ENCODE results near the gene NEUROG1.

Gene NEUROG1

DNA sequence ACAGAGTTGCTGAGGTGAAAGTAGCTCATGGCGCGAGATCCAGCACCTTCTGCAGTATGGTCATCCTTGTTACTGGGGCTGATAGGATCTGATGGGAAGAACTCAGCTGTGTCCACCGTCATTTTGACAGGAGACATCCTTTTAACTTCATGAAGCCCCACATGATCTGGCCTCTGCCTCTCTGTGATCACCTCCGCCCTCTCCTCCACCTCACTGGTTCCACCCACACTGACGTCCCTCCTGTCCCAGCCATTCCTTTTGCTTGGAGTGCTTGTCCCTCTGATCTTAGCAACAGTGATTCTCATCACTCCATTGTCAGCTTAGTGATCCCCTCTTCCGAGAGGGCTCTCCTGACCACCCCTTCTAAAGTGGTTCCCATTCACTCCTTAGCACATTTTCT lies 25.8 kb downstream of the NEUROG1 start:
- no peak for TF ChIP-seq ZNF114 (tag by site-specific recombination; IDR thresholded peaks at IDR 0.05)
- no peak for TF ChIP-seq ZNF843 (tag by site-specific recombination; IDR thresholded peaks at IDR 0.05)
- no peak for TF ChIP-seq ZNF530 (tag by site-specific recombination; IDR thresholded peaks at IDR 0.05; ENCODE audit: low read depth)
- TF ChIP-seq GFI1B (tag by site-specific recombination; IDR thresholded peaks at IDR 0.05), result no peak
- TF ChIP-seq ZNF707 (tag by site-specific recombination; IDR thresholded peaks at IDR 0.05), result no peak
- TF ChIP-seq SP7 (tag by site-specific recombination; IDR thresholded peaks at IDR 0.05), result no peak
- TF ChIP-seq EGR2 (tag by site-specific recombination; IDR thresholded peaks at IDR 0.05; ENCODE audit: low read depth), result peak; percentile 55; the same call in 1 of the 2 replicates
- no peak for TF ChIP-seq ZNF777 (tag by site-specific recombination; IDR thresholded peaks at IDR 0.05; ENCODE audit: borderline replicate concordance)
- no peak for TF ChIP-seq IKZF3 (tag by site-specific recombination; IDR thresholded peaks at IDR 0.05)
- TF ChIP-seq ZFHX2 (tag by site-specific recombination; conservative IDR thresholded peaks at IDR 0.05), result peak; percentile 43
- TF ChIP-seq ZNF658 (tag by site-specific recombination; IDR thresholded peaks at IDR 0.05), result no peak
- TF ChIP-seq ZNF585B (tag by site-specific recombination; IDR thresholded peaks at IDR 0.05), result no peak
- TF ChIP-seq ZNF623 (tag by site-specific recombination; IDR thresholded peaks at IDR 0.05), result no peak
- no peak for TF ChIP-seq ZNF10 (tag by site-specific recombination; IDR thresholded peaks at IDR 0.05)
- no peak overlapping the region for H3K4me3 ChIP-seq (ENCODE audit: low read depth, low read length)
- H3K36me3 ChIP-seq (ENCODE audit: control insufficient read depth in 2 of 2, insufficient read depth in 1 of 2, low read length in 2 of 2), result no peaks in the 10 kb centered on the region
- POLR2A ChIA-PET, result no interaction called here
- peaks cover 13% of the 10 kb centered on the region for H3K4me1 ChIP-seq (ENCODE audit: control insufficient read depth, insufficient read depth, low read length)
- CTCF ChIA-PET, result interaction anchor here (0.6 to 2.4 kb wide), 13 partner anchors 8 to 703 kb away, joined by 3 to 17 read pairs (median 4); no protein-coding TSS in a partner anchor
- no peak overlapping the region for H3K27ac ChIP-seq (ENCODE audit: extremely low read depth, low read depth, low read length)
- no peaks in the 10 kb centered on the region for H3K9me3 ChIP-seq (ENCODE audit: control insufficient read depth, insufficient read depth, low read depth, low read length)

DNA sequence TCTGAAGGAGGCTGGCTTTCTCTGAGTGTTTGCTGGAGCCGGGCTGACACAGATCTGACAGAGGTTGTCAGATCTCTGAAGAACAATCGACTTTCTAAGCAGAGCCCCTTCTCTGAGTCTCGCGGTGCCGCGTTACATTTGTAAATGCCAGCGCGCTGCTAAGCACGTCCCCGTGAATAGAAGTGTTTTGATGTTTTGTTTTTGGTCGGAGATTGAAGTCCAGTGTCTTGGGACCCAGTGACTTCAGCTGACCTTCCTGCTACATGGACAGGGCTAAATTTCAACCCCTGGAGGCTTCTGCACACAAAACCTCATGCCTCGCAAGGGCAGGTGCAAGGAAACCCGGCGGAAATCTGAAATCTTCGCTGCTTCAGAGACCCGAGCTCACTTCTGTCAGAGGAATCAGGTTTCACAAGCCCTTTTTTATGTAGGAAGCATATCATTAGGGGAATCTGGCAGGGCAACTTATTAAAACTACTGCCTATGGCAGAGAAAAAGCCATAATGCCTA lies 27.2 kb downstream of the NEUROG1 start:
- CTCF ChIA-PET, result interaction anchor here (0.7 to 2.4 kb wide), 7 partner anchors 15 to 82 kb away, joined by 3 to 17 read pairs (median 6); no protein-coding TSS in a partner anchor
- peaks cover 13% of the 10 kb centered on the region for H3K4me1 ChIP-seq (ENCODE audit: control insufficient read depth, insufficient read depth, low read length)
- H3K4me3 ChIP-seq (ENCODE audit: low read depth, low read length), result peak overlapping the region; percentile 34
- H3K27ac ChIP-seq (ENCODE audit: extremely low read depth, low read depth, low read length), result peak overlapping the region; percentile 82
- POLR2A ChIA-PET, result no interaction called here
- H3K9me3 ChIP-seq (ENCODE audit: control insufficient read depth, insufficient read depth, low read depth, low read length), result no peaks in the 10 kb centered on the region
- H3K36me3 ChIP-seq (ENCODE audit: control insufficient read depth in 2 of 2, insufficient read depth in 1 of 2, low read length in 2 of 2), result no peaks in the 10 kb centered on the region
- no peak for TF ChIP-seq ZNF121 (tag by site-specific recombination; IDR thresholded peaks at IDR 0.05)
- no peak for TF ChIP-seq ZNF140 (tag by site-specific recombination; IDR thresholded peaks at IDR 0.05)
- TF ChIP-seq, protein P1, sequence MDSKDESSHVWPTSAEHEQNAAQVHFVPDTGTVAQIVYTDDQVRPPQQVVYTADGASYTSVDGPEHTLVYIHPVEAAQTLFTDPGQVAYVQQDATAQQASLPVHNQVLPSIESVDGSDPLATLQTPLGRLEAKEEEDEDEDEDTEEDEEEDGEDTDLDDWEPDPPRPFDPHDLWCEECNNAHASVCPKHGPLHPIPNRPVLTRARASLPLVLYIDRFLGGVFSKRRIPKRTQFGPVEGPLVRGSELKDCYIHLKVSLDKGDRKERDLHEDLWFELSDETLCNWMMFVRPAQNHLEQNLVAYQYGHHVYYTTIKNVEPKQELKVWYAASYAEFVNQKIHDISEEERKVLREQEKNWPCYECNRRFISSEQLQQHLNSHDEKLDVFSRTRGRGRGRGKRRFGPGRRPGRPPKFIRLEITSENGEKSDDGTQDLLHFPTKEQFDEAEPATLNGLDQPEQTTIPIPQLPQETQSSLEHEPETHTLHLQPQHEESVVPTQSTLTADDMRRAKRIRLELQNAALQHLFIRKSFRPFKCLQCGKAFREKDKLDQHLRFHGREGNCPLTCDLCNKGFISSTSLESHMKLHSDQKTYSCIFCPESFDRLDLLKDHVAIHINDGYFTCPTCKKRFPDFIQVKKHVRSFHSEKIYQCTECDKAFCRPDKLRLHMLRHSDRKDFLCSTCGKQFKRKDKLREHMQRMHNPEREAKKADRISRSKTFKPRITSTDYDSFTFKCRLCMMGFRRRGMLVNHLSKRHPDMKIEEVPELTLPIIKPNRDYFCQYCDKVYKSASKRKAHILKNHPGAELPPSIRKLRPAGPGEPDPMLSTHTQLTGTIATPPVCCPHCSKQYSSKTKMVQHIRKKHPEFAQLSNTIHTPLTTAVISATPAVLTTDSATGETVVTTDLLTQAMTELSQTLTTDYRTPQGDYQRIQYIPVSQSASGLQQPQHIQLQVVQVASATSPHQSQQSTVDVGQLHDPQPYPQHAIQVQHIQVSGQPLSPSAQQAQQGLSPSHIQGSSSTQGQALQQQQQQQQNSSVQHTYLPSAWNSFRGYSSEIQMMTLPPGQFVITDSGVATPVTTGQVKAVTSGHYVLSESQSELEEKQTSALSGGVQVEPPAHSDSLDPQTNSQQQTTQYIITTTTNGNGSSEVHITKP (tag by site-specific recombination; IDR thresholded peaks at IDR 0.05), result no peak
- no peak for TF ChIP-seq ZNF571 (tag by site-specific recombination; IDR thresholded peaks at IDR 0.05)
- TF ChIP-seq ZNF610 (tag by site-specific recombination; IDR thresholded peaks at IDR 0.05; ENCODE audit: borderline replicate concordance), result no peak
- TF ChIP-seq ZNF223 (tag by site-specific recombination; IDR thresholded peaks at IDR 0.05), result no peak
- no peak for TF ChIP-seq ZNF654 (tag by site-specific recombination; IDR thresholded peaks at IDR 0.05; ENCODE audit: low read depth)
- no peak for TF ChIP-seq ZNF157 (tag by site-specific recombination; IDR thresholded peaks at IDR 0.05)
- TF ChIP-seq, protein P2, sequence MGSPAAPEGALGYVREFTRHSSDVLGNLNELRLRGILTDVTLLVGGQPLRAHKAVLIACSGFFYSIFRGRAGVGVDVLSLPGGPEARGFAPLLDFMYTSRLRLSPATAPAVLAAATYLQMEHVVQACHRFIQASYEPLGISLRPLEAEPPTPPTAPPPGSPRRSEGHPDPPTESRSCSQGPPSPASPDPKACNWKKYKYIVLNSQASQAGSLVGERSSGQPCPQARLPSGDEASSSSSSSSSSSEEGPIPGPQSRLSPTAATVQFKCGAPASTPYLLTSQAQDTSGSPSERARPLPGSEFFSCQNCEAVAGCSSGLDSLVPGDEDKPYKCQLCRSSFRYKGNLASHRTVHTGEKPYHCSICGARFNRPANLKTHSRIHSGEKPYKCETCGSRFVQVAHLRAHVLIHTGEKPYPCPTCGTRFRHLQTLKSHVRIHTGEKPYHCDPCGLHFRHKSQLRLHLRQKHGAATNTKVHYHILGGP (tag by site-specific recombination; IDR thresholded peaks at IDR 0.05), result no peak
- peak; percentile 66; the same call in 1 of the 2 replicates for TF ChIP-seq ZNF600 (tag by site-specific recombination; IDR thresholded peaks at IDR 0.05)
- TF ChIP-seq ZNF354C (tag by site-specific recombination; IDR thresholded peaks at IDR 0.05; ENCODE audit: borderline replicate concordance, low read depth), result no peak
- TF ChIP-seq, protein P3, sequence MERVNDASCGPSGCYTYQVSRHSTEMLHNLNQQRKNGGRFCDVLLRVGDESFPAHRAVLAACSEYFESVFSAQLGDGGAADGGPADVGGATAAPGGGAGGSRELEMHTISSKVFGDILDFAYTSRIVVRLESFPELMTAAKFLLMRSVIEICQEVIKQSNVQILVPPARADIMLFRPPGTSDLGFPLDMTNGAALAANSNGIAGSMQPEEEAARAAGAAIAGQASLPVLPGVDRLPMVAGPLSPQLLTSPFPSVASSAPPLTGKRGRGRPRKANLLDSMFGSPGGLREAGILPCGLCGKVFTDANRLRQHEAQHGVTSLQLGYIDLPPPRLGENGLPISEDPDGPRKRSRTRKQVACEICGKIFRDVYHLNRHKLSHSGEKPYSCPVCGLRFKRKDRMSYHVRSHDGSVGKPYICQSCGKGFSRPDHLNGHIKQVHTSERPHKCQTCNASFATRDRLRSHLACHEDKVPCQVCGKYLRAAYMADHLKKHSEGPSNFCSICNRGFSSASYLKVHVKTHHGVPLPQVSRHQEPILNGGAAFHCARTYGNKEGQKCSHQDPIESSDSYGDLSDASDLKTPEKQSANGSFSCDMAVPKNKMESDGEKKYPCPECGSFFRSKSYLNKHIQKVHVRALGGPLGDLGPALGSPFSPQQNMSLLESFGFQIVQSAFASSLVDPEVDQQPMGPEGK (tag by site-specific recombination; IDR thresholded peaks at IDR 0.05), result no peak
- TF ChIP-seq ZNF843 (tag by site-specific recombination; IDR thresholded peaks at IDR 0.05), result no peak
- TF ChIP-seq ZNF341 (tag by site-specific recombination; IDR thresholded peaks at IDR 0.05; ENCODE audit: low read depth), result no peak
- TF ChIP-seq KLF7 (tag by site-specific recombination; IDR thresholded peaks at IDR 0.05; ENCODE audit: borderline replicate concordance), result no peak

Measured in HEK293 (cell line).